ENCODE results near the gene SCARB1. TPM values are rescaled to one million over a fixed set of nuclear protein-coding genes. Genes with fewer than 3 reads are reported as not detected.

Gene SCARB1
- total and polyA plus RNA-seq, 2 experiments from 2014 or later: 31.0 to 62.5 TPM

DNA sequence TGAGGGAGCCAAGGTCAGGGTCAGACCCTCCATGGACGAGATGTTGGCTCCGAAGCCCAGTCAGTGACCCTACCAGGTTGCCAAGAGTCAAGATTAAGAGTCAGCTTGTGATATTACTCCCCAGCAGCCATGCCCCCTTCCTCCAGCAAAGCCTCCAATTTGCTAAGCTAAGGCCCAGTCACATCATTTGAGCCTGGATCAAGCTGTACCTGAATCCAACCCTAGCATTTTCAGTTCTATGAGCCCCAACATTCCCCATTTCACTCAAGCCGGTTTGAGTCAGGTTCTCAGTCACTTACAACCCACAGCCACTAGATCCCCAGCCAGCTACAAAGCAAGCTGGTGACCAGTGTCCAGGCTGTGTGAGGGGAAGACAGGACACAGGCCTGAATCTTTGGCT is 49.9 kb downstream of the SCARB1 start (continued):
- no peak for TF ChIP-seq EZH2phosphoT487 (IDR thresholded peaks at IDR 0.05; ENCODE audit: unreplicated experiment)
- no peak for TF ChIP-seq REST (IDR thresholded peaks at IDR 0.05; ENCODE audit: unreplicated experiment)
- TF ChIP-seq, protein P1, sequence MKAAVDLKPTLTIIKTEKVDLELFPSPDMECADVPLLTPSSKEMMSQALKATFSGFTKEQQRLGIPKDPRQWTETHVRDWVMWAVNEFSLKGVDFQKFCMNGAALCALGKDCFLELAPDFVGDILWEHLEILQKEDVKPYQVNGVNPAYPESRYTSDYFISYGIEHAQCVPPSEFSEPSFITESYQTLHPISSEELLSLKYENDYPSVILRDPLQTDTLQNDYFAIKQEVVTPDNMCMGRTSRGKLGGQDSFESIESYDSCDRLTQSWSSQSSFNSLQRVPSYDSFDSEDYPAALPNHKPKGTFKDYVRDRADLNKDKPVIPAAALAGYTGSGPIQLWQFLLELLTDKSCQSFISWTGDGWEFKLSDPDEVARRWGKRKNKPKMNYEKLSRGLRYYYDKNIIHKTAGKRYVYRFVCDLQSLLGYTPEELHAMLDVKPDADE (IDR thresholded peaks at IDR 0.05): no peak
- TF ChIP-seq JUNB (IDR thresholded peaks at IDR 0.05; ENCODE audit: unreplicated experiment): no peak
- TF ChIP-seq NANOG (IDR thresholded peaks at IDR 0.05; ENCODE audit: borderline replicate concordance): no peak

DNA sequence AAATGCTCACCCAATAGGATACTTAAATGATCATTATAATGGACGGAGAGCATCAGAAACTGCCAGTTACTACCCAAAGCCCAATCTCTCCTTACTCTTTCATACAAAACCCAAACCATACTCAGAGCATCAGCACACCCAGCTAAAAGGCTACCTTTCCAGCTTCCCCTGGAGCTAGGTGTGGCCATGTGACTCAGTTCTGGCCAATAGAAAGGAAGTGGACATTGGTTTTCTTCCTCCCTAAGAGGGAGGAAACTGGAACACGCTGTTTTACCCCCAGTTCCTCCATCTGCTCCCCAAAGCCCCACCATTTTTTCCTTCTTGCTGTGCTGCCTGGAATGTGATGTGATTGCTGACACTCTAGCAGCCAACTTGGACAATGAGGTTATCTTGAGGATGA is 50.7 kb downstream of the SCARB1 start:
- H3K4me3 Mint-ChIP-seq: no peak overlapping the region
- no peaks in the 10 kb centered on the region for H3K4me1 ChIP-seq (ENCODE audit: insufficient read depth)
- no peaks in the 10 kb centered on the region for H4K20me1 ChIP-seq (replicated peaks; ENCODE audit: insufficient read depth)
- peaks cover 4% of the 10 kb centered on the region; the same call in 2 of the 3 replicates for H3K4me1 Mint-ChIP-seq
- no peak overlapping the region for H3K27ac ChIP-seq (ENCODE audit: low read depth)
- no peak overlapping the region for H3K27ac Mint-ChIP-seq
- no peak overlapping the region for H3K4me3 ChIP-seq
- H3K36me3 Mint-ChIP-seq (ENCODE audit: low read depth): peaks cover 41% of the 10 kb centered on the region
- H3K36me3 ChIP-seq (ENCODE audit: insufficient read depth): 0 out of 2 replicates have a peak, but pooled peaks cover 3% of the 10 kb centered on the region
- H3K27me3 Mint-ChIP-seq (ENCODE audit: insufficient read depth, low read depth, poor library complexity): peaks cover 1% of the 10 kb centered on the region
- H3F3A ChIP-seq (replicated peaks; ENCODE audit: low read depth): 0 out of 2 replicates have a peak, but pooled peaks cover 4% of the 10 kb centered on the region
- H2AFZ ChIP-seq: no peak overlapping the region
- ATAC-seq: no peak
- H3K4me2 ChIP-seq: no peak overlapping the region
- no peaks in the 10 kb centered on the region for H3K9me3 Mint-ChIP-seq
- no peaks in the 10 kb centered on the region for H3K27me3 ChIP-seq (ENCODE audit: insufficient read depth)
- DNase-seq (ENCODE audit: low spot score): no peak
- H3K79me2 ChIP-seq (replicated peaks; ENCODE audit: insufficient read depth): no peaks in the 10 kb centered on the region
- no peaks in the 10 kb centered on the region for H3K9me2 ChIP-seq (ENCODE audit: insufficient read depth)
- TF ChIP-seq EZH2phosphoT487 (IDR thresholded peaks at IDR 0.05; ENCODE audit: unreplicated experiment) (no peak), POLR2AphosphoS5 (IDR thresholded peaks at IDR 0.05; ENCODE audit: low read depth) (no peak), REST (IDR thresholded peaks at IDR 0.05; ENCODE audit: unreplicated experiment) (no peak), ZNF462 (CRISPR knock-in tag; IDR thresholded peaks at IDR 0.05) (no peak), EZH2 (IDR thresholded peaks at IDR 0.05; ENCODE audit: low read depth, unreplicated experiment) (no peak)
- TF ChIP-seq, protein P1 (IDR thresholded peaks at IDR 0.05): no peak

All from GM23338 (cell line).